Measurements from ENCODE around the gene PTPRN2. TPM values are rescaled to one million over a fixed set of nuclear protein-coding genes. Genes with fewer than 3 reads are reported as not detected.

PTPRN2 gene
- total and polyA plus RNA-seq, 7 donors: 0.47 to 0.82 (median 0.51) TPM

DNA sequence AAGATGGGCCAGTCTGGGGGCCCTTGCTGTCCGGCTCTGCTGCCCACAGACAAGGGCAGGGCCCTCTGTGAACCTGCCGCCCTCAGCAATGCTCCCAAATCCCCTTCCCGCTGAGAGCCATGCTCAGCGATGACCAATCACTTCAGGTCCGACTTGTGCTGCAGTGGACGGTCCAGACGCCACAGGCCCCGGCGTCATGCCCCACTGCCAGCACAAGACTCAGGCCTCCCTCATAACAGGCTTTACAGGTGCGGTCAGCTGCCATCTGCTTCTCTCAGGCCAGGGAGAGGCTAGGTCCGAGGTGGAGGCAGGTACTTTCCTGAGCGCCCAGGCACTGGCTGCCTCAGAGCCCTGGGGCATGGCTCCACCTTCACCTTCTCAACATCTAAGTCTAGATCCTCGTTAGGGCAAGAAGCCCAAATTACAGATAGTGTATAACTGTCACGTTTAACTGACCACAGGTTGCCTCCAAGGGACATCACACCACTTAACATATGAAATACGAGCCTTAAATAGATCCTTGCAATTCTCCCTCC lies 393.2 kb downstream of the PTPRN2 start:
- H3K9me3 ChIP-seq: peaks cover 12% of the 10 kb centered on the region
- intact Hi-C loops (cut with DNase I): no loop called here
- no peak for ATAC-seq
- H3K4me1 ChIP-seq: no peaks in the 10 kb centered on the region
- TF ChIP-seq, protein P1, sequence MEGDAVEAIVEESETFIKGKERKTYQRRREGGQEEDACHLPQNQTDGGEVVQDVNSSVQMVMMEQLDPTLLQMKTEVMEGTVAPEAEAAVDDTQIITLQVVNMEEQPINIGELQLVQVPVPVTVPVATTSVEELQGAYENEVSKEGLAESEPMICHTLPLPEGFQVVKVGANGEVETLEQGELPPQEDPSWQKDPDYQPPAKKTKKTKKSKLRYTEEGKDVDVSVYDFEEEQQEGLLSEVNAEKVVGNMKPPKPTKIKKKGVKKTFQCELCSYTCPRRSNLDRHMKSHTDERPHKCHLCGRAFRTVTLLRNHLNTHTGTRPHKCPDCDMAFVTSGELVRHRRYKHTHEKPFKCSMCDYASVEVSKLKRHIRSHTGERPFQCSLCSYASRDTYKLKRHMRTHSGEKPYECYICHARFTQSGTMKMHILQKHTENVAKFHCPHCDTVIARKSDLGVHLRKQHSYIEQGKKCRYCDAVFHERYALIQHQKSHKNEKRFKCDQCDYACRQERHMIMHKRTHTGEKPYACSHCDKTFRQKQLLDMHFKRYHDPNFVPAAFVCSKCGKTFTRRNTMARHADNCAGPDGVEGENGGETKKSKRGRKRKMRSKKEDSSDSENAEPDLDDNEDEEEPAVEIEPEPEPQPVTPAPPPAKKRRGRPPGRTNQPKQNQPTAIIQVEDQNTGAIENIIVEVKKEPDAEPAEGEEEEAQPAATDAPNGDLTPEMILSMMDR (IDR thresholded peaks at IDR 0.05): no peak
- 83 to 88% (median 83%) methylated on average over 15 of the region's 15 CpGs for WGBS, 3 donors
- H3K27me3 ChIP-seq (ENCODE audit: insufficient read depth in 3 of 3, low read length in 2 of 3): no peaks in the 10 kb centered on the region
- no peak overlapping the region for H3K27ac ChIP-seq
- H3K36me3 ChIP-seq (ENCODE audit: insufficient read depth in 1 of 2, low read depth in 1 of 2): no peaks in the 10 kb centered on the region
- H3K4me3 ChIP-seq: no peak overlapping the region
- no peak for DNase-seq

DNA sequence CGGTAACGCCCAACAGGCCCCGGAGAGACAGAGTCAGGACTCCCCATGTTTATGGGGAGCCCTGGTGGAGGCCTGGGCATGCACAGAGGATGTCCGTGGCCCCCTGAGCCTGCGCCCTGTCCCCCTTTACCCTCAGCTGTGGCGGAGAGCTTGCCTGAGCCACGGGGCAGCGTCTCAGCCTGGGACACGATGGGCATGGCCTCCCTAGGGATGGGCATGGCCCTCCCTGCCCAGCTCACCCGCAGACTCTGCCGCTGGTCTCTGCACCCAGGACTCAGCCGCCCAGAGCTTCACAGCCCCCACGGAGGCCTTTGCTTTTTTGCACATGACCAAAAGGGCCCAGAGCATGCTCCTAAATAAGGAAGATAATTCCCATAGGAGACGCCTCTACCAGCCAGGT lies 394.2 kb downstream of the PTPRN2 start:
- Histone ChIP-seq H3K27me3 (ENCODE audit: insufficient read depth in 3 of 3, low read length in 2 of 3) (no peaks in the 10 kb centered on the region), H3K9me3 (peaks cover 12% of the 10 kb centered on the region), H3K4me3 (no peak overlapping the region), H3K27ac (no peak overlapping the region), H3K36me3 (ENCODE audit: insufficient read depth in 1 of 2, low read depth in 1 of 2) (no peaks in the 10 kb centered on the region), H3K4me1 (no peaks in the 10 kb centered on the region)
- DNase-seq (no peak), ATAC-seq (no peak)
- 86 to 91% (median 86%) methylated on average over 12 to 14 of the region's 14 CpGs for WGBS, 3 donors
- intact Hi-C loops (cut with DNase I): no loop called here
- TF ChIP-seq, protein P1 (IDR thresholded peaks at IDR 0.05): no peak

- no peaks in the 10 kb centered on the region for H3K36me3 ChIP-seq (ENCODE audit: insufficient read depth in 1 of 2, low read depth in 1 of 2)
- H3K9me3 ChIP-seq: peaks cover 12% of the 10 kb centered on the region
- TF ChIP-seq, protein P1 (IDR thresholded peaks at IDR 0.05): no peak
- no peaks in the 10 kb centered on the region for H3K4me1 ChIP-seq
- no peak for ATAC-seq
- intact Hi-C loops (cut with DNase I): no loop called here
- H3K27ac ChIP-seq: no peak overlapping the region
- DNase-seq: no peak
- 66 to 81% (median 74%) methylated on average over 18 of the region's 18 CpGs for WGBS, 3 donors
- no peak overlapping the region for H3K4me3 ChIP-seq
- H3K27me3 ChIP-seq (ENCODE audit: insufficient read depth in 3 of 3, low read length in 2 of 3): no peaks in the 10 kb centered on the region
Measured at GRCh38 chr7:158192956-158193355, 394.7 kb downstream of the PTPRN2 start.

- Histone ChIP-seq H3K4me1 (no peaks in the 10 kb centered on the region), H3K27ac (no peak overlapping the region), H3K4me3 (no peak overlapping the region), H3K27me3 (ENCODE audit: insufficient read depth in 3 of 3, low read length in 2 of 3) (no peaks in the 10 kb centered on the region), H3K9me3 (peaks cover 12% of the 10 kb centered on the region), H3K36me3 (ENCODE audit: insufficient read depth in 1 of 2, low read depth in 1 of 2) (no peaks in the 10 kb centered on the region)
- no peak for DNase-seq
- 79 to 88% (median 86%) methylated on average over 28 of the region's 28 CpGs for WGBS, 3 donors
- TF ChIP-seq, protein P1 (IDR thresholded peaks at IDR 0.05): no peak
- ATAC-seq: no peak
- intact Hi-C loops (cut with DNase I): no loop called here
Measured at GRCh38 chr7:158192184-158192835, 395.3 kb downstream of the PTPRN2 start.

- Histone ChIP-seq H3K36me3 (ENCODE audit: insufficient read depth in 1 of 2, low read depth in 1 of 2) (no peaks in the 10 kb centered on the region), H3K4me3 (no peak overlapping the region), H3K9me3 (peaks cover 12% of the 10 kb centered on the region), H3K27me3 (ENCODE audit: insufficient read depth in 3 of 3, low read length in 2 of 3) (no peaks in the 10 kb centered on the region), H3K27ac (no peak overlapping the region), H3K4me1 (no peaks in the 10 kb centered on the region)
- TF ChIP-seq, protein P1 (IDR thresholded peaks at IDR 0.05): no peak
- WGBS, 3 donors: 92 to 96% (median 94%) methylated on average over 8 of the region's 8 CpGs
- ATAC-seq (no peak), DNase-seq (no peak)
- intact Hi-C loops (cut with DNase I): no loop called here
Measured at GRCh38 chr7:158191671-158192070, 396.0 kb downstream of the PTPRN2 start.

All from psoas muscle (tissue), 8 donors.